BE2C (cell line): ENCODE measurements around the gene SYT1.

ENCODE experiments used
- DNase-seq: peaks from one replicate; pipeline ENCODE4 v3.0.0-alpha.2; 2020
- H3K27me3 ChIP-seq: fragments of 250-450 bp; sonication (Bioruptor Pico); 2 replicates; pipeline ENCODE4 v1.5.1; 2020; ENCODE audit warnings: mild to moderate bottlenecking
- H3K36me3 ChIP-seq: fragments of 250-450 bp; sonication (Bioruptor Pico); 2 replicates; pipeline ENCODE4 v1.5.1; 2020; ENCODE audit warnings: mild to moderate bottlenecking
- H3K4me1 ChIP-seq: fragments of 250-450 bp; sonication (Bioruptor Pico); 2 replicates; pipeline ENCODE4 v1.5.1; 2020
- H3K4me3 ChIP-seq: 2 replicates; pipeline ENCODE4 v1.5.1; 2011; ENCODE audit warnings: low read depth, low read length
- H3K9me3 ChIP-seq: fragments of 250-450 bp; sonication (Bioruptor Pico); 2 replicates; pipeline ENCODE4 v1.5.1; 2020
- TF ChIP-seq, protein P1 (sequence below): IDR thresholded peaks from 2 replicates; pipeline ENCODE4 v1.5.1; 2012; ENCODE audit warnings: mild to moderate bottlenecking, low read depth, low read length

SYT1 gene

DNA sequence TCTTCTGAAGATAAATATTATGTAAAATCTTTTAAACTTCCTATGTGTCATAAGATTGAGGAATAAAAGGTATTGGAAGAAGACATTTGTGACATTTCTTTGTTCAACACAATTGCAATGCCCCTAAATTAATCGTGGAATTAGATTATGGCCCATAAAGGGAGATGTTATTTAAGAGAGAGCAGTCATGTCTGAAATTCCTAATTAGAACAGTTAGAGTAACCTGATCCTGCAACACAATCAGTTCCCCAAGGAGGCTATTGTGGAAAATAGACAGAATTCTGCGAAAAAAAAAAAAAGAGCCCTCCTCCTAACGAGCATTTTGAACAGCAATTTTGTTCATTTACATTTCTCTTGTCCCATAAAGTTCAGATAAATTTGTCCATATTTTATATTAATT lies 486.7 kb downstream of the SYT1 start:
- TF ChIP-seq, protein P1, sequence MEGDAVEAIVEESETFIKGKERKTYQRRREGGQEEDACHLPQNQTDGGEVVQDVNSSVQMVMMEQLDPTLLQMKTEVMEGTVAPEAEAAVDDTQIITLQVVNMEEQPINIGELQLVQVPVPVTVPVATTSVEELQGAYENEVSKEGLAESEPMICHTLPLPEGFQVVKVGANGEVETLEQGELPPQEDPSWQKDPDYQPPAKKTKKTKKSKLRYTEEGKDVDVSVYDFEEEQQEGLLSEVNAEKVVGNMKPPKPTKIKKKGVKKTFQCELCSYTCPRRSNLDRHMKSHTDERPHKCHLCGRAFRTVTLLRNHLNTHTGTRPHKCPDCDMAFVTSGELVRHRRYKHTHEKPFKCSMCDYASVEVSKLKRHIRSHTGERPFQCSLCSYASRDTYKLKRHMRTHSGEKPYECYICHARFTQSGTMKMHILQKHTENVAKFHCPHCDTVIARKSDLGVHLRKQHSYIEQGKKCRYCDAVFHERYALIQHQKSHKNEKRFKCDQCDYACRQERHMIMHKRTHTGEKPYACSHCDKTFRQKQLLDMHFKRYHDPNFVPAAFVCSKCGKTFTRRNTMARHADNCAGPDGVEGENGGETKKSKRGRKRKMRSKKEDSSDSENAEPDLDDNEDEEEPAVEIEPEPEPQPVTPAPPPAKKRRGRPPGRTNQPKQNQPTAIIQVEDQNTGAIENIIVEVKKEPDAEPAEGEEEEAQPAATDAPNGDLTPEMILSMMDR: no peak
- H3K4me1 ChIP-seq: peaks cover 13% of the 10 kb centered on the region
- no peak for DNase-seq
- H3K27me3 ChIP-seq: no peaks in the 10 kb centered on the region
- no peaks in the 10 kb centered on the region for H3K9me3 ChIP-seq
- H3K4me3 ChIP-seq: no peak overlapping the region
- H3K36me3 ChIP-seq: peaks cover 39% of the 10 kb centered on the region

- no peaks in the 10 kb centered on the region for H3K27me3 ChIP-seq
- TF ChIP-seq, protein P1: no peak
- peaks cover 8% of the 10 kb centered on the region for H3K4me1 ChIP-seq
- no peaks in the 10 kb centered on the region for H3K9me3 ChIP-seq
- peaks cover 79% of the 10 kb centered on the region for H3K36me3 ChIP-seq
- no peak for DNase-seq
- no peak overlapping the region for H3K4me3 ChIP-seq
Observed at GRCh38 chr12:79356216-79356615, 491.6 kb downstream of the SYT1 start.

- Histone ChIP-seq H3K9me3 (no peaks in the 10 kb centered on the region), H3K4me3 (no peak overlapping the region), H3K27me3 (no peaks in the 10 kb centered on the region), H3K4me1 (peaks cover 9% of the 10 kb centered on the region), H3K36me3 (peaks cover 82% of the 10 kb centered on the region)
- TF ChIP-seq, protein P1: no peak
- no peak for DNase-seq
Observed at GRCh38 chr12:79357048-79357447, 492.5 kb downstream of the SYT1 start.

GRCh38 chr12:79358716-79359300 lies 494.2 kb downstream of the SYT1 start:
- TF ChIP-seq, protein P1: no peak
- no peaks in the 10 kb centered on the region for H3K27me3 ChIP-seq
- H3K4me1 ChIP-seq: peaks cover 14% of the 10 kb centered on the region
- no peak for DNase-seq
- no peak overlapping the region for H3K4me3 ChIP-seq
- H3K9me3 ChIP-seq: no peaks in the 10 kb centered on the region
- H3K36me3 ChIP-seq: peaks cover 70% of the 10 kb centered on the region

- Histone ChIP-seq H3K36me3 (peaks cover 56% of the 10 kb centered on the region), H3K9me3 (no peaks in the 10 kb centered on the region), H3K4me3 (no peak overlapping the region), H3K4me1 (peaks cover 19% of the 10 kb centered on the region), H3K27me3 (no peaks in the 10 kb centered on the region)
- TF ChIP-seq, protein P1: no peak
- DNase-seq: no peak
Observed at GRCh38 chr12:79360286-79360685, 495.7 kb downstream of the SYT1 start.

DNA sequence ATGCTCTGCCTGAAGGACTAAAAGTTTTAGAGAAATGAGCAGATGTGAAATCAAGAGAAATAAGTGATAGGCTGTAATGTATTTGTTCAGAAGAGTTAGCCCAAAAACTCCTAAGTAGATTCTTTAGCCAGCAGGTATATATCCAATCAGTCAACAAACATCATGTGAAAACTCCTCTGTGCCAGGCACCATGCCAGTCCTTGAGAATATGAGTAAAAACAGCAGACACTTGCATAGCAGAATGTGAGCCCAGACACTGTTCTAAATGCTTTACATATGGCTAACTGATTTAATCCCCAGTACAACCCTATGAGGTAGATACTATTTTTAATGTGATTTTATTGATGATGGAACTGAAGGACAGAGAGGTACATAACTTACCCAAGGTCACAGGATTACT lies 496.4 kb downstream of the SYT1 start:
- no peak for DNase-seq
- peaks cover 49% of the 10 kb centered on the region for H3K36me3 ChIP-seq

More for the DNA sequence above, 496.4 kb downstream of the SYT1 start:
- Histone ChIP-seq H3K4me3 (no peak overlapping the region), H3K9me3 (no peaks in the 10 kb centered on the region), H3K4me1 (peaks cover 21% of the 10 kb centered on the region), H3K27me3 (no peaks in the 10 kb centered on the region)
- TF ChIP-seq, protein P1: no peak
